HG03159 (cell line): ENCODE data around the gene SH3D19.
"Not testable (repeated sequence)": the region's sequence is repeated elsewhere in the genome, so short reads cannot be mapped to it uniquely, and the experiment has no call there.

Experiments
- ATAC-seq: cut with Tn5 transposase; IDR thresholded peaks from one replicate; pipeline ENCODE4 v1.9.1; 2021; ENCODE audit warnings: mild to moderate bottlenecking, moderate library complexity; ENCODE audit not compliant: unreplicated experiment

SH3D19 gene

GRCh38 chr4:151322161-151322560, 3.2 kb downstream of the SH3D19 start:
- ATAC-seq: not testable (repeated sequence)

- no peak for ATAC-seq
These were observed 3.8 kb downstream of the SH3D19 start for GRCh38 chr4:151321586-151321985.

GRCh38 chr4:151319490-151319889, 5.9 kb downstream of the SH3D19 start:
- no peak for ATAC-seq

- no peak for ATAC-seq
These were observed 6.9 kb downstream of the SH3D19 start for GRCh38 chr4:151318307-151319006.

GRCh38 chr4:151316645-151317044, 8.8 kb downstream of the SH3D19 start:
- no peak for ATAC-seq

- ATAC-seq: no peak
These were observed 10.1 kb downstream of the SH3D19 start for GRCh38 chr4:151315212-151315886.

GRCh38 chr4:151314479-151314878, 10.9 kb downstream of the SH3D19 start:
- no peak for ATAC-seq

GRCh38 chr4:151314010-151314355, 11.4 kb downstream of the SH3D19 start:
- no peak for ATAC-seq

- no peak for ATAC-seq
These were observed 11.9 kb downstream of the SH3D19 start for GRCh38 chr4:151313306-151314009.

- ATAC-seq: no peak
These were observed 15.2 kb downstream of the SH3D19 start for GRCh38 chr4:151310124-151310728.

GRCh38 chr4:151304755-151305154, 20.6 kb downstream of the SH3D19 start:
- ATAC-seq: peak; percentile 81

GRCh38 chr4:151304226-151304625, 21.2 kb downstream of the SH3D19 start:
- ATAC-seq: no peak

- ATAC-seq: no peak
These were observed 23.0 kb downstream of the SH3D19 start for GRCh38 chr4:151302432-151302831.

GRCh38 chr4:151297170-151297569, 28.2 kb downstream of the SH3D19 start:
- no peak for ATAC-seq

- ATAC-seq: no peak
These were observed 29.2 kb downstream of the SH3D19 start for GRCh38 chr4:151296227-151296626.

- ATAC-seq: no peak
These were observed 30.4 kb downstream of the SH3D19 start for GRCh38 chr4:151294833-151295496.

GRCh38 chr4:151292038-151292437, 33.4 kb downstream of the SH3D19 start:
- no peak for ATAC-seq

GRCh38 chr4:151291485-151291884, 33.9 kb downstream of the SH3D19 start:
- ATAC-seq: no peak

GRCh38 chr4:151287409-151287808, 38.0 kb downstream of the SH3D19 start:
- no peak for ATAC-seq

- no peak for ATAC-seq
These were observed 40.7 kb downstream of the SH3D19 start for GRCh38 chr4:151284534-151285245.
